COLO668 (cell line): Measurements from ENCODE around the gene FAM50A.
"Not testable (repeated sequence)": the region's sequence is repeated elsewhere in the genome, so short reads cannot be mapped to it uniquely, and the experiment has no call there.

Experiments
- DNase-seq: peaks from one replicate; lab custom pipeline; 2025; ENCODE audit not compliant: unreplicated experiment; lab: John Stamatoyannopoulos, UW

The FAM50A gene

GRCh38 chrX:154481911-154482601 is 38.1 kb downstream of the FAM50A start:
- DNase-seq, result no peak

DNA sequence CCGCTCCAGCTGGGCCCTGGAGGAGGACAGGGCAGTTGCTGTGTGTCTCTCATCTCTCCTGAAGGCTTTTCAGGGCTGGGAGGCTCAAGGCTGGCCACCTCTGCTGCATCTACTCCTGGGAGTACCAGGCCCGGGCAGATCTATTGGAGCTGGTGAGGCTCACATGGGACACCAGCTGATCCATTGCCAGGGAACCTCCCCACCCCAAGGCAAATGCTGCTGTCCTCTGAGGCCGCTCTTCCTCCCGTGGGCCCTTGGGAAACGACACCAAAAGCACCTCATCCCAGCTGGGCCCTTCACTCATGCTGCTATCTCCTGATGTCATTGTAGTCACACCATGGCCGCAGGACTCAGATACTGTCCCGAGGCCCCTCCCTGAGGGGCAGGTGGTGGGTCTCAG is 38.8 kb downstream of the FAM50A start:
- no peak for DNase-seq

DNA sequence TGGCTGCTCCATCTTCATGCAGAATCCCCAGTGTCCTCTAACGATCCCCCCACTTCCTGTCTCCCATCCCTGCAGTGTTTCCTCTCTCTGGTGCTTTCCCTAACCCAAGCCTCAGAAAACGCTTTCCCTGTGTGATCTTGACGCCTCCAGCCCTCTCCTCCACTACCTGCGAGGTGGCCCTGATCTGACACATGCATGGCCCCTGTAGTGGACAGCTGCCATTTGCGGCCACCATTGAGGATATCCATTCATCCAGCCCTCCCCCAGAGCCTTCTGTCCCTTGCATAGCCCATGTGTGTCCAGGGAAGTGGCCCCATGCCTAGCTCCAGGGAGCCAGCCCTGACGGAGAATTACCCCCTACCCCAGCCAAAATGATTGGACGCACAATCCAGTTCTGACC is 39.4 kb downstream of the FAM50A start:
- DNase-seq, result no peak

DNA sequence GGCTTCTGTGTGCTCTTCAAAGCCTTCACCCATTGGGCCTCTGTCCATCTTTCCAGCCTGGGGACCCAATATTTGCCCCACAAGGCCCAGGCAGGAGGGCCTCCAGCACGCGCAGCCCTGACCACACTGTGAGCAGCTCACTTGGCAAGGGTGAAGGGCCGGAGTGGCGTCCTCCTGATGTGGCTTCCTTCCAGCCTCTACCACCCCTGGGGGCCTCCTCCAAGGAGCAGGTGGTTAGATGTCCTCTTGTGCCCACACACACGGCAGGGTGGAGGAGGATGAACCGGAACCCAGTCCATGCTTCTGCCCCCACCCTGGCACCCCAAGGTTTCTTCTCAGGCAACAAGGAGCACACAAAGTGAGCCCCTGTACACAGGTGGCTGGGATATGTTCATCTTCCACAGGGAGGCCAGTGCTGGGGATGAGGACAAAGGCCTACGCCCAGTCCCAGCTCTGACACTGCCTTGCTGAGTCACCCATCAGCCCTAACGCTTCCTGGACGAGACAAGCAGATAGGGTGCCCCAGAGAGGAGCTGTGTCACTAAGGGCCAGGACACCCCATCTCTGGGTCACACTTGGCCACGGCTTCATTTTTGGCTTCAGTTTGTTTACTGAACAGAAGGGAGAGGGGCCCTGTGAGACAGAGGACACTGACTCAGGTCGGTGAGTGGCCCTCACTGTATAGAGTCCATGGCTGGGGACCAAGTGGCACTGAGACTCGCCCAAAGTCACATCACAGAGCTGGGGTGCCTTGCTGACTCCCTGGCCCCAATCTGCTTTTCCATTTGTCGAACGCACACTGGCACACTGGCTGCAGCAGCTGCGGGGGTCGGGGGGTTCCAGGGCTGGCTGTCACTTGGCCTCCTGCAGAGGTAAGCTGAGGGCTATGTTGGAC is 40.6 kb downstream of the FAM50A start:
- peak; percentile 48 for DNase-seq

DNA sequence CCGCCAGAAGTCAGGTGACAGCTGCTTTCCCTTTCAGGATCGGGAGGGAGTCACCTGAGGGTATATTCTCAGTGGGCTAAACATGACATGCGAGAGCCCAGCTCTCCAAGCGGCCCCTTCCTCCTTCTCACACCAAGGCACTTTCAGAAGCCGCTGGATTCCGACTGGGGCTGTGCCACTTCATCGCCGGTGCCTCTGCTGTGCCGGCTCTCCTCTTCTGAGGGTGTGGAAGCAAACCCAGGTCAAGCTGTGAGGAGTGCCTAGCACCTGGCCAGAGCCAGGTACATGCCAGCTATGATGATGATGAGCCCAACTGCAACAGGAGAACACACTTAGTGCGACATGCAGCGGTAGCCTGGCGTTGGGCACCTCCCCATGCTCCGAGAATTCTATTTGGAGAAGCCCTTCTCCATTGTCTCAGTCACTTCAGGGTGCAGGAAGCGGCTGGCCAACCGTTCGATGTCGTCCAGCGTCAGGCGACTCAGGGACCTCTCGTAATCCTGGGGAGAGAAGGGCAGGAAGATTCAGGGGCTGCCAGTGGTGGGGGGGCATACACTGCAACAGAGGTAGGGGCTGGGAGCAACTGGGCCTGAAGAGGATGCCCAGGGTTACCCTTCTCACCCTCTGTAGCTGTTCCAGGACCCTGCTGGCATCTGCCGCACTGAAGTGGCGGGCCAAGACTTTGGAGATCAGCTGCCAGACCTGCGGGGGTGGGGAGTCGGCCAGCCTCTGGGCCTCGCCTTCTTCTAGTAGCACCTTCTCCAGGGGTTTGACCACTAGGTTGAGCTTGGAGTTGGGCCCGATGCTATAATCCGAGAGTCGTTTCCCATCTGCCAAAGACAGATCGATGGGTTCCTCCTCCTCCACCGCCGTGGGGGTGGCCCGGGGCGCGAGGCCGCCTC is 41.5 kb downstream of the FAM50A start:
- DNase-seq, result peak; percentile 58

- peak; percentile 68 for DNase-seq
Measured at GRCh38 chrX:154486052-154486395, 42.1 kb downstream of the FAM50A start.

DNA sequence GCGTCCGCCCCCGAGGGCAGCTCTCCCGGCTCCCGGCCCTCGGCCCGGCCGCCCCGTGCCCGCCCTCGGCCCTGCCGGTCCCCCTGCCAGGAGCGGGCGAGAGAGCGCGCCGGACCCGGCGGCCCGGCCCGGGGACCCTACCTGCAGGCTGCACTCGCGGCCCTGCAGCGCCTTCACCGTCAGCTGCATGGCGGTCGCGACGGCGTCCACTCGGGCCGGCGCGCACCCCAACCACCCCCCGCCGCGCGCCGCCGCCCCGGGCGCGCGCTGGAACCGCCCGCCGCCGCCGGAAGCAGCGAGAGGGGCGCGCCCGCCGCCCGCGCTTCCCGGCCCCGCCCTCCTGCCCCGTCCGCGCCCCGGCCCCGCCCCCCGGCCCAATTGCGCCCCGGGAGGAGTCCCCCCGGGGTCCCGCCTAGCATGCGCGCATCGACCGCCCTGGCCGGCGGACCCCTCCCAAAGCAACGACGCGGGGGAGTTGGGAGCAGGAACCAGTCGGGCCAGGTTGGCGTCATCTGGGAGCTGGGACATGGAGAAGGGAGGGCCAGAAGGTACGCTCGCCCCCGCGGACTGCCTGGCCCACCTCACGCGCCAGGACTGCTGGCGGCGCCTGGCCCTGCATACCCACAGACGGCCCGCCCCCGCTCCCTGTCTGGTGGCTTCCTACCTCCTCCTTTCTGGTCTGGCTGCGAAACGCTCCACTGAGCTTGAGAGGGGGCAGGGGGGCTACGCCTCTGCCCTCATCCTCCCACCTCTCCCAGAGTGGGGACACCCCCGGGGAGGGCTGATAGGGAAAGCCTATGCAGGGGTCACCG is 42.7 kb downstream of the FAM50A start, which contains the start of gene UBL4A:
TSS of gene UBL4A (minus strand) at position 220 of the 812 bp plus-strand sequence. CDS start at position 189, 31 bp downstream.
- peak; percentile 83 for DNase-seq

DNA sequence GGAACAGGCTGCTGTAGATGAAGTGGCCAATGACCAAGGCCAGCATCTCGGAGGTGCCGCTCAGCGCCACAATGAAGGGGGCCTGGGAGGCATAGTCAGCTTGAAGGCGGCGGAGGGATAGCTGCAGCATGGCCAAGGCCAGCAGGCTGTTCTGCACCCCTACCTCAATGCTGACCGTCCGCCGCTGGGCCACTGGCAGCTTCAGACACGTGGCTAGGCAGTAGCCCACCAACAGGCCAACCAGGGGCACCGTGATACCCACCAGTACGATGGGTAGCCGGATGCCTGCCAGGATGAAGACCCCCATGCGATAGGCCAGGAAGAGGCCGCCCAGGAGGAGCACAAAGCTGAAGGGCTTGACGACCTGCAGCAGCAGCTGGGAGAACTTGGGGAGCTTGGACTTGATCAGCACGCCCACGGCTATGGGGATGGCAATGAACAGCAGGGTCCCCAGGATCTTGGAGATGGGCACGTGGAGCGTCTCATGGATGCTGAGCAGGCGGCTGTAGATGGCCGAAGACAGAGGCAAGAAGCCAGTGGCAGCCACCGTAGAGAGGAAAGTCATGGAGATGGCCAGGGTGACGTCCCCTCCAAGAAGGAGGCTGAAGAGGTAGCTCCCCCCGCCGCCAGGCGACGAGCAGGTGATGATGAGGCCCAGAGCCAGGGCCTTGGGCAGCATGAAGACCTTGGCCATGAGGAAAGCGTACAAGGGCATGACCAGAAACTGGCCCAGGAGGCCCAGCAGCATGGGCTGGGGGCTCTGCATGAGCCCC is 43.8 kb downstream of the FAM50A start:
- DNase-seq, result no peak

DNA sequence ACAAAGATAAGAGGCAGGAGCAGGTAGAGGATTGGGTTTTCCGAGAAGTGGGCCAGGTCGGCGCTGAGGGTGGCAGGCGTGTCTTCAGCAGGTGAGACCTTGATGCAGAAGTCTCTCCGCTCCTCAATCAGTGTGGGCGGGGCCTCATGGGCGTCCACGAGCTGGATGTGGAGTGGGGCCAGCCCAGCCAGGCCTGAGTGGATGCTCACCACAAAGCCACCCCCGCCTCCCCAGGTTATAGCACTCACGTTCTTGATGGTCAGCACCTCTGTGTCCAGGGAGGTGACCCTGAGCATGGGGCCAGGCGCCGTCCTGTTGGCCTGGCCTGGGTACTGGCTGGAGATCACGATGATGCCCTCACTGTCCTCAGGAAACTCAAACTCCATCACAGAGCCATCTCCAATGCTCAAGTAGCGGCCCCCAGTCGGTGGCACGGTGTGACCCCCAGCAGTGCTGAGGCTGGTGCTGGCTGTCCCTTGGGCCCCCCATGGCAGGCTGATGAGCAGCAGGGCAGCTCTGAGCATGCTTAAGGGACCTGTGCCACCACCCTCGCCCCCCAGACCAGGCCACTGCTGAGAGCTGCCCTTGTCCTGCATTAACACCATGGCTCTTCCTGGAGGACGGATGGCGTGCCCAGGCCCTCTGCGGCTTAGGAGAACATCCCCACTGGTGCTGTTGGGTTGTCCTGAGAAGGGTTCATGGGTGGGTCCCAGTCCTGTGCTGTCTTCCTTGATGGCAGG is 44.6 kb downstream of the FAM50A start:
- DNase-seq, result no peak

- no peak for DNase-seq
Measured at GRCh38 chrX:154489182-154489581, 45.2 kb downstream of the FAM50A start.

DNA sequence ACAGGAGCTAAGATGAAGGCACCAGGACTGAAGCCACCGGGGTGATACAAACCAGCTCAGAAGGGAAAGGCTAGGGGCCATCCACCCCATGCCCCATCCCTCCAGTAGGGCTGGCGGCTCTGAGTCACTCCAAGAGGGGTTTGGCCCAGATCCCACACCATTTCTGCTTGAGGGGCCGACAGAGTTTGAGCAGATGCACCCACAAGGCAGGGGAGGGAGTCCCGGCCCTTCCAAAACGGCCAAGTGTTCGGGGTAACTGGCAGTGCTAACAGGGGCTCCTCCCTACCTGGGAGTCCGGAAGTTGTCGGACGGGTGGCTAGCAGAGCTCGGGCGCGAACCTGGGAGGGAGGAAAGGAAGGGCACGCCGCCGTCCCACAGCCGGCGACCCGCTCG is 46.1 kb downstream of the FAM50A start:
- peak; percentile 75 for DNase-seq

DNA sequence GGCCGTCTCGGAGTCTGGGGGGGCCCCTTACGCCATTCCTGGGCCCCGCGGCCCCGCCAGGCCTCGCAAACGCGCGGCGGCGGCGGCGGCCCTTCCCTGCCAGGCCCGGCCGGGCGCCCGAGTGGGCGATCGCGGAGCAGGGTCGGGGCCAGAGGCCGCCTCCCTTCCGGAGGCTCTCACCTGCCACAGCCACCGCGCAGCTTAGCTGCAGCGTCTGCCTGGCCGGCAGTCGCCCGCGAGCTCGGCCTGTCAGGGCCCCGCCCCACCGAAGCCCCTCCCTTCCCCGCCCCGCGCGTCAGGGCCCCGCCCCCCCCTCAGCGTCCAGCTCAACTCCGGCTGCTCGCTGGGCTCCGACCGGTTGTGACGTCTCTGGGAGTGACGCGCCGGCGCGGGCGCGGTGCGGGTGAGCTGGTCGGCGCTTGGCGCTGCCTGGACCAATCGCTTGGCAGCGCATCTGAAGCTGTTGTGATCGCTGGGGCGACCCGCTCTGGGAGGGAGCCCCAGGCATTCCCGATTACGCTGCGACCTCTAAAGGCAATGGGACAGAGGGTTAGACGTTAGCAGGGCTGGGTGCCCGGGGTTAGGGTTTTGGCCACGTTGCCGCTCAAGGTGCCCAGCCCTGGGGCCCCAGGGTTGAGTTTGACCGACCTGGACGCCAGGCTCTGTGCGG is 46.6 kb downstream of the FAM50A start, which contains the start of gene SLC10A3:
TSS of gene SLC10A3 (minus strand) at position 216 of the 670 bp plus-strand sequence. CDS start 1,689 bp downstream, outside the sequence.
- peak; percentile 98 for DNase-seq

- DNase-seq, result no peak
Measured at GRCh38 chrX:154494715-154495114, 50.8 kb downstream of the FAM50A start.

- no peak for DNase-seq
Measured at GRCh38 chrX:154495472-154495922, 51.6 kb downstream of the FAM50A start.

- DNase-seq, result not testable (repeated sequence)
Measured at GRCh38 chrX:154496591-154497137, 52.7 kb downstream of the FAM50A start.
